Mucosa of descending colon (tissue), 3 donors: Measurements from ENCODE around the gene TEX13D. TPM values are rescaled to one million over a fixed set of nuclear protein-coding genes. Genes with fewer than 3 reads are reported as not detected.
"Not testable (repeated sequence)": the region's sequence is repeated elsewhere in the genome, so short reads cannot be mapped to it uniquely, and the experiment has no call there.

Experiments
- ATAC-seq: fragments of 200-7000 bp; cut with Tn5 transposase; one replicate; pipeline ENCODE4 v1.9.1; 2020; ENCODE audit warnings: mild to moderate bottlenecking, moderate library complexity
- DNase-seq, 3 donors: peaks; one replicate each; pipeline ENCODE4 v3.0.0-alpha.2; 2020
- H3K36me3 ChIP-seq: fragments of 200-600 bp; one replicate; pipeline ENCODE4 v1.8.0; 2021; ENCODE audit warnings: low read depth, mild to moderate bottlenecking
- H3K4me1 ChIP-seq: fragments of 200-600 bp; one replicate; pipeline ENCODE4 v1.8.0; 2021; ENCODE audit warnings: low read depth, mild to moderate bottlenecking
- H3K4me3 ChIP-seq: fragments of 200-600 bp; one replicate; pipeline ENCODE4 v1.8.0; 2021; ENCODE audit warnings: mild to moderate bottlenecking
- H3K9me3 ChIP-seq: fragments of 200-600 bp; one replicate; pipeline ENCODE4 v1.8.0; 2021; ENCODE audit warnings: mild to moderate bottlenecking
- intact Hi-C, 2 donors: fragments of 100-400 bp; cut with DNase I in 1 of 2; cut with micrococcal nuclease in 1 of 2; formaldehyde crosslinking; loops; one replicate each; pipeline versions ENCODE4 v1.11.0 to v1.11.1; 2022; cut with DNase I, micrococcal nuclease
- total RNA-seq, 3 donors: library from RNA; stranded (reverse); fragmentation: NEBNext Ultra II Directional in 2 of 3; extraction: Animal tissue kit (Norgen Biotek cat#: 25700) in 2 of 3; gene quantifications; one replicate each; pipeline versions ENCODE4 v1.2.1 to v1.2.4, GENCODE V29; 2021 to 2023
- TF ChIP-seq, protein P1 (sequence below): fragments of 200-600 bp; IDR thresholded peaks from one replicate; pipeline ENCODE4 v1.8.0; 2022; ENCODE audit warnings: antibody characterized with exemption, mild to moderate bottlenecking
- donor health status: DM: no; HTN: no; CAD: no; lungs with moderate emphysema.
- donor health status: DM: no; HTN: no; CAD: no.
- donor health status: DM: no; HTN: yes; CAD: no.

Gene TEX13D
- total RNA-seq, 3 donors from 2014 or later = not detected

DNA sequence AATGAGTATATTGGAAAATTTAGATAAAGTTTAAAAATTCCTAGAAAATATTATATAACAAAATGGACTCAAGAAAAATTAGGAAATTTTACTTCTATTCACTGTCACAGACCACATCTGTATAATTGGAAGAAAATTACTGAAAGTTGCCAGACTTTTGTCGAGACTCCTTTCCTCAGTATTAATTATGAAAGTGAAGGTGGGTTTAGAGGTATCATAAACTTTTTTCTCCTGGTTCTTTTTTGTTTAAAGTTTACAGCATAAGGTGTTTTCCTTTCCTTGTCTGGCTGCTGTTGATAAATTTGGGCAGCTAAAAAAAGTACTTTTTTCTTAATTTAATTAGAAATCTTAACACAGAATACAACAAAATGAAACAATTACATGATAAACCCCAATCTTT is 6.7 kb upstream of the TEX13D start:
- no peaks in the 10 kb centered on the region for H3K36me3 ChIP-seq
- TF ChIP-seq, protein P1, sequence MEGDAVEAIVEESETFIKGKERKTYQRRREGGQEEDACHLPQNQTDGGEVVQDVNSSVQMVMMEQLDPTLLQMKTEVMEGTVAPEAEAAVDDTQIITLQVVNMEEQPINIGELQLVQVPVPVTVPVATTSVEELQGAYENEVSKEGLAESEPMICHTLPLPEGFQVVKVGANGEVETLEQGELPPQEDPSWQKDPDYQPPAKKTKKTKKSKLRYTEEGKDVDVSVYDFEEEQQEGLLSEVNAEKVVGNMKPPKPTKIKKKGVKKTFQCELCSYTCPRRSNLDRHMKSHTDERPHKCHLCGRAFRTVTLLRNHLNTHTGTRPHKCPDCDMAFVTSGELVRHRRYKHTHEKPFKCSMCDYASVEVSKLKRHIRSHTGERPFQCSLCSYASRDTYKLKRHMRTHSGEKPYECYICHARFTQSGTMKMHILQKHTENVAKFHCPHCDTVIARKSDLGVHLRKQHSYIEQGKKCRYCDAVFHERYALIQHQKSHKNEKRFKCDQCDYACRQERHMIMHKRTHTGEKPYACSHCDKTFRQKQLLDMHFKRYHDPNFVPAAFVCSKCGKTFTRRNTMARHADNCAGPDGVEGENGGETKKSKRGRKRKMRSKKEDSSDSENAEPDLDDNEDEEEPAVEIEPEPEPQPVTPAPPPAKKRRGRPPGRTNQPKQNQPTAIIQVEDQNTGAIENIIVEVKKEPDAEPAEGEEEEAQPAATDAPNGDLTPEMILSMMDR = no peak
- no peaks in the 10 kb centered on the region for H3K4me1 ChIP-seq
- intact Hi-C loops = no loop called here
- no peaks in the 10 kb centered on the region for H3K9me3 ChIP-seq
- ATAC-seq = no peak
- DNase-seq = no peak
- H3K4me3 ChIP-seq = no peak overlapping the region

DNA sequence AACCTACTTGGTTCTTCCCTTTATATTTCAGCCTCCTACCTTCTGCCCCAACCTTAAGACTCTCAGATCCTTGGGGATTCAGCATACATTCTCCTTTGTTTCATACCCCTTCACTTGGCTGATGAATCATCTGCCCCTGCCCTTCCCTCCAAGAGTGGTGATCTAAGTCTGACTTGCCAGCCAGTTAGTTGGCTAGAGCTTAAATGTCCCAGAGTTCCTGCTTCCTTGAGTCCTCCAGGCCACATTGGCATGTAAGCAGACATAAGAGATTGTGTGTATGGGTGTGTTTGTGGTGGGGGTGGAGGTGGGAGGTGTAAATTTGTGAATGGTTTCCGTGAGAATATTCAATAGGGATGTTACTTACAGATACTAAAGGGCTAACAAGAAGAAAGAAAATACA is 3.7 kb upstream of the TEX13D start:
- DNase-seq = no peak
- intact Hi-C loops = no loop called here

DNA sequence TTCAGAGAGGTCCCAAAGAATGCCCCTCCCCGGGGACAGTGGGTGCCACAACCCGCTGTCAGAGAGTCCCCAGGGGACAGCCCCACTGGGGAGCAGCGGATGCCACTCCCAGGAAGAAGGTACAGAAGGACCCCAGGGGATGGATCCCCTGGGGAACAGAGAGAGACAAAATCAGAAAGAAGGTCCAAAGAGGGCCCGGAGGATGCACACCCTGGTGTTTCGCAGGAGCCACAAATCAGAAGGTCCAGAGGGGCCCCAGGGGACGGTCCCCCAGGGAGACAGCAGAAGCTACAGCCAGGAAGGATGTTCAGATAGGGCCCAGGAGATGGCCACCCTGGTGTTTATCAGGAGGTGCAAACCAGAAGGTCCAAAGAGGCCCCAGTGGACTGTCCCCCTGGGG is 1.4 kb downstream of the TEX13D start:
- no peaks in the 10 kb centered on the region for H3K9me3 ChIP-seq
- no peak overlapping the region for H3K4me3 ChIP-seq
- TF ChIP-seq, protein P1 = no peak
- intact Hi-C loops = no loop called here
- H3K36me3 ChIP-seq = no peaks in the 10 kb centered on the region
- ATAC-seq (no peak), DNase-seq (no peak)
- H3K4me1 ChIP-seq = no peaks in the 10 kb centered on the region

More for the DNA sequence above, 3.7 kb upstream of the TEX13D start:
- Histone ChIP-seq H3K4me3 (no peak overlapping the region), H3K4me1 (no peaks in the 10 kb centered on the region), H3K9me3 (no peaks in the 10 kb centered on the region), H3K36me3 (no peaks in the 10 kb centered on the region)
- TF ChIP-seq, protein P1 = no peak
- no peak for ATAC-seq

DNA sequence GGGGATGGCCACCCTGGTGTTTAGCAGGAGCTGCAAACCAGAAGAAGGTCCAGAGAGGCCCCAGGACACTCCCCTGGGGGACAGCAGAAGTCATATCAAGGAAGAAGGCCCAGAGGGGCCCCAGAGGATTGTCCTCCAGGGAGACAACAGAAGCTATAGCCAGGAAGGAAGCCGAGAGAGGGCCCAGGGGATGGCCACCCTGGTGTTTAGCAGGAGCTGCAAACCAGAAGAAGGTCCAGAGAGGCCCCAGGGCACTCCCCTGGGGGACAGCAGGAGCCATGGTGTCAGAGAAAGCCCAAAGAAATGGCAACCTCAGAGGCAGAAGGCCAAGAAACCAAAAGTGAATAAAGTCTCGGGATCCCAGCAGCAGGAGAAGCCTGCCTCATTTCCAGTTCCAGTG is 2.1 kb downstream of the TEX13D start:
- H3K4me1 ChIP-seq, H3K36me3 ChIP-seq, H3K4me3 ChIP-seq, ATAC-seq, DNase-seq, H3K9me3 ChIP-seq, intact Hi-C loops: not testable (repeated sequence)

DNA sequence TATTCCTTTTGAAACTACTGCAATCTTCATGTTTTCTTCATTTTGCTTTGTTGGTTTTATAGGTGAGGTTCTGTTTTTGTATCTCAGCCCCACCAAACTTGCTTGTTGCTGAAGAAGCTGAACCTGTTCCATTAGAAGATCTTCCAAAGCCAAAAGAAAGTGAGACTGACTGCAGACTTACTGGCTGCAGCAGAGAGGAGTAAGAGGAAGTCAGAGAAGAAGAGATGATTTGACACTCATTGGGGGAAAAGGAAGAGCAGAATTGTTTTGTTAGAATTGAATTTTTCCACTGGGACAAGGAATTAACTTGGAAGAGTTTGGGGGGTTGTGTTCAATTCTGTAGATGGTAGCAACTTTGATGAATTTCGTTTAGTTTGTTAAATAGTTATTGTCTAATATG is 3.1 kb downstream of the TEX13D start:
- Histone ChIP-seq H3K9me3 (no peaks in the 10 kb centered on the region), H3K36me3 (no peaks in the 10 kb centered on the region), H3K4me1 (no peaks in the 10 kb centered on the region), H3K4me3 (no peak overlapping the region)
- DNase-seq (no peak), ATAC-seq (no peak)
- intact Hi-C loops = no loop called here
- TF ChIP-seq, protein P1 = no peak

DNA sequence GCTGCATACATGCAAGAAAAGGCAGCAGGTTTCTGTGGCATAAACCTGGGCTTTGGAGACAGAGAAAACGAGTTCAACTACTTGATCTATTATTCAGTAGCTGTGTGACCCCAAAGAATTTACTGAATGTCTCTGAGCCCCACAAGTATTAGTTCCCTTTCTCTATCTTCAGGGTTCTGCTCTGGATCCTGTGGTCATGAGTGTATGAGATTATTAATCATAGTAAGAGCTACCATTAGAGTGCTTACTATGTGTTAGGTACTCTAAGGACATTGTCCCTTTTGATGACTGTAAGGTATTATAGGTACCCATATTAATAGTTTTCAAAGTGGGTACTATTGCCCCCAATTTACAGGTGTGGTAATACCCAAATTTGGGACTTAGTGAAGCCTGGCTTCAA is 5.5 kb downstream of the TEX13D start:
- no peaks in the 10 kb centered on the region for H3K9me3 ChIP-seq

More for the DNA sequence above, 5.5 kb downstream of the TEX13D start:
- DNase-seq (no peak), ATAC-seq (no peak)
- Histone ChIP-seq H3K4me1 (no peaks in the 10 kb centered on the region), H3K4me3 (no peak overlapping the region), H3K36me3 (no peaks in the 10 kb centered on the region)
- intact Hi-C loops = no loop called here
- TF ChIP-seq, protein P1 = no peak
